HG03575 (cell line): ENCODE measurements around the gene GNA15.

Experiments
- ATAC-seq: cut with Tn5 transposase; IDR thresholded peaks from one replicate; pipeline ENCODE4 v1.9.1; 2021; ENCODE audit not compliant: unreplicated experiment, insufficient number of reproducible peaks, low FRiP score; ENCODE audit errors: extremely low read depth

The GNA15 gene

GRCh38 chr19:3105641-3106508 is 30.0 kb upstream of the GNA15 start:
- no peak for ATAC-seq

- ATAC-seq = no peak
These were observed 29.2 kb upstream of the GNA15 start for GRCh38 chr19:3106509-3107141.

DNA sequence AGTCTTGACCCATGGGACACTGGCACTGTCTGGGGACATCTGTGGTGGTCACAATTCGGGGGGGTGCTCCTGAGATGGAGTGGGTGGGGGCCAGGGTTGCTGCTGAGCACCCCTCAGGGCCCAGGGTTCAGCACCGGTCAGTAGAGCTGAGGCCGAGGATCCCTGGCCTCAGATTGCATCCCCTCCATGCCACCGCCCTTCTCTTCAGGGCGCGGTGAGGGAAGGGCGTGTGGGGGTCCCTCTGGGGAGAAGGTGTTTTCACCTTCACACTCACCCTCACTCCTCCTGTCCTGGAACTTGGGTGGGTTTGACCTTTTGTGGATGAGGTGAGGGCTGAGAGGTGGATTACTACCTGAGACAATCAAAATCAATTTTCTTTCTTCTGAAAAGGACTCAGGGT is 28.2 kb upstream of the GNA15 start:
- ATAC-seq = no peak

DNA sequence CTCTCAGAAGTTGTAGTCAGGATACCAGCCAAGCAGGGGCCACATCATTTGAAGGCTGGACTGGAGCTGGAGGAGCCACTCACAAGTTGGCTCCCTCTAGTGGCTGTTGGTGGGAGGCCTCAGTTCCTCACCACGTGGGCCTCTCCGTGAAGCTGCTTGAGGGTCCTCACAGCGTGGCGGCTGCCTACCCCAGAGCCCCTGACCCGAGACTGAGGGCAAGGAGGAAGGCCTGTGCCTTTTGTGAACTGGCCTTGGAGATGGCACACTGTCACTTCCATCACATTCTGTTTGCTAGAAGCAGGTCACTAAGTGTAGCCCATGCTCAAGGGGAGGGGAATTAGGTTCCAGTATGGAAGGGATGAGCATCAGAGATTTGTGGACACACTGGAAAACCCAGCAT is 27.1 kb upstream of the GNA15 start:
- ATAC-seq = no peak

- ATAC-seq = no peak
These were observed 26.3 kb upstream of the GNA15 start for GRCh38 chr19:3109491-3109890.

GRCh38 chr19:3110126-3110825 is 25.6 kb upstream of the GNA15 start:
- ATAC-seq = no peak

- ATAC-seq = no peak
These were observed 24.1 kb upstream of the GNA15 start for GRCh38 chr19:3111586-3112247.

- ATAC-seq = no peak
These were observed 23.3 kb upstream of the GNA15 start for GRCh38 chr19:3112375-3113099.

DNA sequence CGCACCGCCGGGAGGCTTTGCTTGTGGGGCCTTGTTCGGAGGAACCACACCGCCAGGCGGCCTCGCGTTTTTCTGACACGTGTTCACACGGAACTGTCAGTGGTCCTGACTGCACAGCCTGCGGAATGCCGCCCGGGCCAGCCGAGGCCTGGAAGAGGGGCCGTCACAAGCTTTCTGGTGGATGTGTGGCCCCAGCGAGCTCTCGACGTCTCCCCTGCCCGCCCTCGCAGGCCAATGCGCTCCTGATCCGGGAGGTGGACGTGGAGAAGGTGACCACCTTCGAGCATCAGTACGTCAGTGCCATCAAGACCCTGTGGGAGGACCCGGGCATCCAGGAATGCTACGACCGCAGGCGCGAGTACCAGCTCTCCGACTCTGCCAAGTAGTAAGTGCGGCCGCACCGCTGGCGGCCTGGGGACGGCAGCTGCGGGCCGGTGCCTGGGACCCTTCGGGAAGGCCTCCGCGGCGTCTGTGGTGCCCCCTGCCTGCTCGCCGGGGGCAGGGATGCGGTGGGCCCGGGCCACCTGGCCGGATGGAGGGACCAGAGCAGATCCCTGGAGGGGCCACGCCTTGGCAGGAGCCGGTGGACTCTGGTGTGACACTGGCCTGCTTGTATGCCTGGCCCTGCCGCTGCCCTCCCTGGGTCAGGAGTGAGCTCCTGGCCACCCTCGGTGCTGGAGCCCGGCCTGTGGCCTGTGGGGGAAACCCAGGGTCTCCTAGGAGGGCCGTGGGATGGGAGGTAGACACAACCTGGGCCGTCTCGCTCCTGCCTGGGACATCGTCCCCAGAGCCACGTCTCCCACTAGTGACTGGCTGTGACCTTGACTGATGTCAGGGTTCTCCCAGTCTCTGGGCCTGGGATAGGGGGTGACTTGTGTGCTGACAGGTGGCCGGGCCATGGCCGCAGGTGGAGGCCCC is 22.5 kb upstream of the GNA15 start:
- no peak for ATAC-seq

DNA sequence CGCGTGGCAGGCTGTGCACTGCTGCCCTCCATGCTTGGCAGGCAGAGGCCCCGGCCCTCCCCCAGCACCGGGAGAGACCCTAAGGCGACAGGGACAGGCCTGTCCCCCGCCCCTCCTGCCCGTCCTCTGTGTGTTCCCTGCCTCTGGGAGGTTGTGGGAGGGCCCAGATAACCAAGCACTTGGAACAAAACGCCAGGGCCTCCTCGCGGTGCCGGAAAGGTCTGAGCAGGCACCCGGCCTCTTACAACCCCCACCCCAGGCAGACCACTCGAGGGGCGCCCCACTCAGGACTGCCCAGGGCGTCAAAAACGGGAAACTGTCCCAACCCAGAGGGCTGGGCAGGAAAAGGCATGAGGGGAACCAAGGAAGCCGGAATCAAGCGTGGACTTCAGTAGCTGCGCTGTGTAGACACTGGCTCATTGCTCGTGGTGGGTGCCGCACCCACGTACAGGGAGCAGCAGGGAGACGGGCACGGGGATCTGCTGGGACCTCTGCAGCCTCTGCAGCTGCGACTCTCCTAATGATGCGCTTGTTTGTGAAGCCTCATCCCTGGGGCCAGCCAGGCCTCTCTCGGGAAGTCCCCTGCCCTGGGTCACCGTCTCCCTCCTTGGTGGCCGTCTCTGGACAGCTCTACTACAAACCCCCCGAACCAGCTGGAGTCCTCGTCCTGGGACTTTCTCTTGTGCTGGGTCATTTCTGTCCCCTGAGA is 21.7 kb upstream of the GNA15 start:
- ATAC-seq = no peak

- ATAC-seq = no peak
These were observed 21.0 kb upstream of the GNA15 start for GRCh38 chr19:3114811-3115210.

DNA sequence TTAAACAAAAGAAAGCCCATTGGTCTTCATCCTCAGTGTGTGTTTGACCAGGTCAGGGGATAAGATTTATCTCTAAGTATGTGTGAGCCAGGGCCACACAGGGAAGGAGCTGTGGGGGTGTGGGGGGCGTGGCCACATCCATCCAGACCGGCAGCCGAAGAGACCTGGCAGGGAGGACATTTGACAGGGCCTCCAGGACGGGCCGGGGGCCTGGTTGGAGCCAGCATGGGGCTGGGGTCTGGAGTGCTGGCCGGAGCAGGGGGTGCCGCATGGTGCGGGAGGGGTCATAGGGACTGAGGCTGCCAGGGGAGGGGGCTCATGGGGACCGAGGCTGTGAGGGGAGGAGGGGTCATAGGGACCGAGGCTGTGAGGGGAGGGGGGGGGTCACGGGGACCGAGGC is 20.4 kb upstream of the GNA15 start:
- no peak for ATAC-seq

- ATAC-seq = no peak
These were observed 19.8 kb upstream of the GNA15 start for GRCh38 chr19:3115916-3116602.

- no peak for ATAC-seq
These were observed 19.2 kb upstream of the GNA15 start for GRCh38 chr19:3116621-3117020.

- no peak for ATAC-seq
These were observed 18.1 kb upstream of the GNA15 start for GRCh38 chr19:3117716-3118115.

DNA sequence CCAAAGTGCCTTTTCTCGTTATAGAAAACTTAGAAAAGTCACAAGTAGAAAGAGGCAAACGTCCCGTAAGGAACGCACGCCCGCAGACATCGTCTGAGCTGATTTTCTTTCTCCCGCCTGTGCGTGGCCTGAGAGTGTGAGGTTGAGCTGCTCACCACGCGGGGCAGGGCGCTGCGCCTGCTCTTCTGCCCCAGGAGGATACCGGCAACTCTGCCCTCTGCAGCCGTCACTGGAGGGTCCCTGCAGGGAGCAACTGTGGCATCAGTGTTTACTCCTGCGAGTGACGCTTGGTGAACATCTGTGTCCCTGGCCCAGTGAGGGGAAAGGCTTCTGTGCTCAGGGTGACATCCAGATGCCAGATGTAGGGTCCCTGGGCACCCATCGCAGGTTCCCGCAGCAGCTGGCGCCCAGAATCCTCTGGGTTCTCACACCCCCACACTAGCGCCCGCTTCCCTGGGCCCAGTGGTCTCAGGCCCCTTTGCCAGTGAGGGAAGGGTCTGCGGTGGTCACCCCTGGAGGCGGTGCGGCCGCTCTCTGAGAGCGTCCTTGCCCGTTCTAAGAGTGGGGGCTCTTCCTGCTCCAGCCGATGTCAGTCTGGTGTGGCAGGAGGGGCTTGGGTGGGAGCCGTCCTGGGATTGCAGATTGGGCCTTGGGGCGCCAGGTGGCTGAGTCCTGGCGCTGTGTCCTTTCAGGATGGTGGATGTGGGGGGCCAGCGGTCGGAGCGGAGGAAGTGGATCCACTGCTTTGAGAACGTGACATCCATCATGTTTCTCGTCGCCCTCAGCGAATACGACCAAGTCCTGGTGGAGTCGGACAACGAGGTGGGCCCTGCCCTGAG is 17.4 kb upstream of the GNA15 start:
- ATAC-seq = no peak
